ENCODE measurements around the gene RBMS1.

Gene RBMS1

DNA sequence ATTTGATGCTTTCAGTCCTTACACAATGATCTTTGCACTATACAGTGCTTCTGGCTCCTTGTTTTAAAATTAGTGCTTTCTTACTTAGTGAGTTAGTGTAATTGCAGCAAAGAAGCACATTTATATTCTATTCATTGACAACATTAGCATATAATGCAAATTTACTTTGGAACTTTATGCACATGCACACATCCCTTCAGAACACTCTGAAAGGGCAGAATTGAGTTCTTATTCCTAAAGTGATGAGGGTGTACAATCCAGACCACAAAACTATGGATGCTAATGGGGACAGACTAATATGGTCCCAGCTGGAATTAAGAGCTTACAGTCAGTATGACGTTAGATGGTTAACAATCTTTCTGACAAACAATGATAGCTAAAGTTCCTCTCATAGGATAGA is 127.1 kb downstream of the RBMS1 start:
- H3K36me3 Mint-ChIP-seq = peaks cover 41% of the 10 kb centered on the region
- H3K27ac Mint-ChIP-seq = no peak overlapping the region
- H3K9me3 Mint-ChIP-seq = no peaks in the 10 kb centered on the region
- no peak for DNase-seq (ENCODE audit: low spot score in 2 of 2)
- no peak for ATAC-seq
- no peak overlapping the region for H3K4me3 Mint-ChIP-seq
- H3K4me1 Mint-ChIP-seq = peaks cover 61% of the 10 kb centered on the region

DNA sequence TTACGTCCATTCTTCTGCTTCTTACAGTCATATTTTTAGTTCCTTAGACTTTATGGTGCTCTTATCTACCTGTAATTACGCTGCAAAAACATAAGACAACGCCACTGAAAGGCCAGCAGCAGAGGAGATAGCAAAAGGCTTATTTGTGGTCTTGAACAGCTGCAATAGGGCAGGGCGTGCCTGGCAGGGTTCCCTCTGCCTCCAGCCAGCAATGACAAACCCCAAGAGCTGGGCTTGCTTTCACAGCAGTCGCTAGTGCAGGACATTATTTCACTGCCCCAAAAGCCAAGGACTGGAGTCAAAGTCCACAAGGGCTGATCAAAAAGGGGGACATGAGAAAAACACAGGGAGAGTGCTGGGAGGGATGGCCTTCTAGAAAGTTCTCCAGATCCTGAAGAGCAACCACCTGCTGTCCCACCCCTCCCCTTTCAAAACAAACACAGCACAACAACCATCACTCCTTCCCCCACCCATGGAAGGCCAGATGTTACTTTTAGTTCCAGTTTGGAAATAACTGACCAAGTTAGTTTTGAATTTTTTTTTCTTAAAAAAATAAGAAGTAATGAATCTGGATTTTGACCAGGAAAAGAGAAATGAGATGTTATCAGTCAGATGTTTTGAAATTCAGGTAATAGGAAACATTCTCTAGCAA is 127.8 kb downstream of the RBMS1 start:
- Mint-ChIP-seq H3K27ac (peak overlapping the region; percentile 9), H3K4me1 (peaks cover 61% of the 10 kb centered on the region), H3K4me3 (no peak overlapping the region), H3K9me3 (no peaks in the 10 kb centered on the region), H3K36me3 (peaks cover 41% of the 10 kb centered on the region)
- DNase-seq (ENCODE audit: low spot score in 2 of 2) (no peak), ATAC-seq (no peak)

DNA sequence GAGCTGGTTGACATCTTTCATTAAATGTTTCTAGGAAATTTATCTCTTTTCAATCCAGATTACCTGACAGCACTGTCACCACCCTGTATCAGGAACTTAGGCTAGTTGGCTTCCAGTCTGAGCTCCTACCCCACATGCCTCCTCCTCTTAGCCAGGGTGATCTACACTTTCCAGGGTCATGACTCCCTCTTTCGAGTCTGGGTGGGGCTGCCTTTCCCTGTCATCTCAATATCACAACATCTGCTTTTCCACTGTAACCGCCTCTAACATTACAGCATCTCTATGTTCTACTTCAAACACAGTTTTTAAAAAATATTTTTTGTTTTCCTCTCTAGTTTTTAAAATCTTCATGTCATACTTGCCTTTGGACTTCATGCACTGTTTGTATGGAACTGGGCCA is 129.2 kb downstream of the RBMS1 start:
- no peak for ATAC-seq
- Mint-ChIP-seq H3K9me3 (no peaks in the 10 kb centered on the region), H3K36me3 (peaks cover 41% of the 10 kb centered on the region)

DNA sequence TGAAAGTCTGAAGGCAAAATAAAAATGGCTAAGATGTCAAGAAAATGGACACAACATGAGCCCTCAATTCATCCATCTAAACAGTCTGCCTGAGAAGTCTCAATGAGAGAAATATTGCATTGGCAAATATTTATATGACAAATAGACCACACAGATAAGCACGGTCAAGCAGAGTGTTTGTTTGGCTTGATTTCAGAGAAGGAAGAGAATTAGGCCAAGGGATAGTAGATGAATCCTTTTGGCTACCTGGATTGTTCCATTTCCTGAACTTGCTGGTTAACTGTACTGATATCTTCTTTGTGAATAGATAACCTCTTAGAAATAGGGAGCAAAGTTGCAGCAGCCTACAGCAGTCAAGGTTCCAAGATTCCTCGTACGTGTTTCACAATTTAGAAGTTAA is 129.6 kb downstream of the RBMS1 start:
- ATAC-seq = no peak

More for the DNA sequence above, 129.2 kb downstream of the RBMS1 start:
- Mint-ChIP-seq H3K4me3 (no peak overlapping the region), H3K27ac (peak overlapping the region; percentile 9), H3K4me1 (peaks cover 55% of the 10 kb centered on the region)
- no peak for DNase-seq (ENCODE audit: low spot score in 2 of 2)

DNA sequence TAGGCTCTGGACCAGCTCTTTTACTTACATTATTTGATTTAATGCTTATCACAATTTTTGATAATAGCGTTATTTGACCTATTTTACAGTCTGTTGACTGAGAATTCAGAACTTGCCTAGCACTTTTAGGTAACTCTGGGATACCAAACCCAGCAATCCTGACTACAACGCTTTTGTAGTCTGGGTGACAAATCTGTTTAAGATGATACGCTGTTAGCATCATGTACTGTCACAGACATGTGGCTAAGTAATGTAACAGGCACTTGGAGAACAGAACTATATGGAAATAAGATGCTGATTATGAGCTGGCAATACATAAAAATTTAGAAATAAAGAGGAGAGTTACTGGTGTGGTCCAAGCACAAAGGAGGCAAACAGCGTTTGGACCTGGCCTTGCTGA is 130.6 kb downstream of the RBMS1 start:
- Mint-ChIP-seq H3K4me3 (no peak overlapping the region), H3K27ac (peak overlapping the region; percentile 82)

More for the DNA sequence above, 129.6 kb downstream of the RBMS1 start:
- H3K27ac Mint-ChIP-seq = no peak overlapping the region
- peaks cover 51% of the 10 kb centered on the region for H3K4me1 Mint-ChIP-seq
- DNase-seq (ENCODE audit: low spot score in 2 of 2) = no peak
- no peaks in the 10 kb centered on the region for H3K9me3 Mint-ChIP-seq
- H3K36me3 Mint-ChIP-seq = peaks cover 41% of the 10 kb centered on the region
- H3K4me3 Mint-ChIP-seq = no peak overlapping the region

DNA sequence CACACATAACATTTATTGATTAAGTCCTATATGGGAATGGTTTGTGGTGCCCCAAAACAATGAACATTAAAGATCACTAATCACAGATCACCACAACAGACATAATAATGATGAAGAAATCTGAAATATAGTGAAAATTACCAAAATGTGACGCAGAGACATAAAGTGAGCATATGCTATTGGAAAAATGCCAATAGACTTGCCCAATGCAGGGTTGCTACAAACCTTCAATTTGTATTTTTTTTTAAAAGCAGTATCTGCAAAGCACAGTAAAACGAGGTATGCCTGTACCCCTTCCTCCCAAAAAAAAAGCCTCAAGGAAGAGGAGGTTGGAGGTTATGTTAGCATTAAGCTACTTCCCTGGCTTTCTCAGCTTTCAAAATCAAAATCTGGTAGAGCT is 131.1 kb downstream of the RBMS1 start:
- Mint-ChIP-seq H3K4me3 (no peak overlapping the region), H3K36me3 (peaks cover 41% of the 10 kb centered on the region), H3K27ac (peak overlapping the region; percentile 39), H3K9me3 (no peaks in the 10 kb centered on the region), H3K4me1 (peaks cover 45% of the 10 kb centered on the region)
- ATAC-seq (no peak), DNase-seq (ENCODE audit: low spot score in 2 of 2) (no peak)

More for the DNA sequence above, 130.6 kb downstream of the RBMS1 start:
- Mint-ChIP-seq H3K9me3 (no peaks in the 10 kb centered on the region), H3K36me3 (peaks cover 41% of the 10 kb centered on the region), H3K4me1 (peaks cover 45% of the 10 kb centered on the region)
- no peak for DNase-seq (ENCODE audit: low spot score in 2 of 2)
- no peak for ATAC-seq

DNA sequence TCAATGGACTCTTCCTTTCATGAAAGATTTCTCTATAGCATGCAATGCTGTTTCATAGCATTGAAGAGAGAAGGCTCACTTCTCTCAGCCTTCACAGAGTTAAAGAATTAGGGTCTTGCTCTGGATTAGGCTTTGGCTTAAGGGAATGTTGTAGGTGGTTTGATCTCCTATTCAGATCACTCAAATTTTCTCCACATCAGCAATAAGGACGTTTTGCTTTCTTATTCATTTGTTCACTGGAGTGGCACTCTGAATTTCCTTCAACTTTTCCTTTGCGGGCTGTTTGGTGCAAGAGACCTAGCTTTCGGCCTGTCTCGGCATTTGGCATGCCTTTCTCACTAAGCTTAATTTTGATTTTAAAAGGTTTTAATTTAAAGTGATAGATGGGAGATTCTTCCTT is 131.6 kb downstream of the RBMS1 start:
- Mint-ChIP-seq H3K9me3 (no peaks in the 10 kb centered on the region), H3K4me1 (peaks cover 45% of the 10 kb centered on the region), H3K27ac (peak overlapping the region; percentile 39), H3K36me3 (peaks cover 40% of the 10 kb centered on the region), H3K4me3 (no peak overlapping the region)
- ATAC-seq (no peak), DNase-seq (ENCODE audit: low spot score in 2 of 2) (no peak)

DNA sequence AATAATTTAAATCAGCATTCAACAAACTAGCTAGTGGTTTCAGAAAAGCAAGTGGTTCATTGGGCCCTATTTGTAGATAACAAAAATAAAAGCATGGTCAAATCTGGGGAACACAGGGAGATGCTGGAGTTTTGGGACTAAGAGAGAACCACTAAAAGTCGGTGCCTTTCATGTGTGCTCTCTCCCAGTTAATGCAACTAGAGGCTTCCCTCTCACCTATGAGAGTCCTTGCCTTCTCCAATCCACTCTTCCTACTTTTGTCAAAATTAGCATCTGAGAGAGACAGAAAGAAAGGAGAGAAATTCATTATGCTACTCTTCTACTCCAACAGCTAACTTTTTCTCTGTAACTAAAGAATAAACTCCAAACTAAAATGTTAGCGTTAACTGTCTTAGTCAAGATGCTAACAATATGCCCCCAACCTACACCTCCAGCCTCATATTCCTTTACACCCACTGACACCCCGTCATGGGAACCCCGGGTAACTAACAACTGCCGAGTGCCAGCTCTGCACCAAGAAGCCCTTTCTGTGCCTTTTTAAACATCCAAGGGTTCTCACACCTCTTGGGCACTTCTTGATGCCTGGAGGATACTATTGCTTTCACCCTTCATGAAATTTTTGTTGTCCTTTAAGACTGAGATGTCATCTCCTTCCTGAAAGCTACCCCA is 133.4 kb downstream of the RBMS1 start:
- Mint-ChIP-seq H3K4me3 (no peak overlapping the region), H3K27ac (peak overlapping the region; percentile 6), H3K4me1 (peaks cover 55% of the 10 kb centered on the region), H3K36me3 (peaks cover 22% of the 10 kb centered on the region), H3K9me3 (no peaks in the 10 kb centered on the region)
- DNase-seq (ENCODE audit: low spot score in 2 of 2) (no peak), ATAC-seq (no peak)

DNA sequence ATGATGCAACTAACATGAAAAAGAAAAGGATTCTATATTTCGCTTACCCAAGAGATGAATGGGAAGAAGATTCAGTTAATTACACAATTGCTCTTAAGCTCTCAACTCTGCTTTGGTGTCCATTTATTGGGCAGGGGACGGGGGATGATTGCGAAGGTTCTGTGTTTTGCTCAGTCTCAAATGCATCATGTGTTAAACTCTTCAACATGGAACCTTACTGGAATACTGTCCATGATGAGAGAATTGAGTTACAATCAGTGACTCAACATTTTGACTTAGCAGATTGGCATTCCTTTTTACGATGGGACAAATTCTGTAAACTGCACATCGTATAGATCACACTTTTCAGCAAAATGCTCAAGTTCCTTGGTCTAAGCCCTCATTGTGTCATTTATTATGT is 135.6 kb downstream of the RBMS1 start:
- peaks cover 43% of the 10 kb centered on the region for H3K4me1 Mint-ChIP-seq

DNA sequence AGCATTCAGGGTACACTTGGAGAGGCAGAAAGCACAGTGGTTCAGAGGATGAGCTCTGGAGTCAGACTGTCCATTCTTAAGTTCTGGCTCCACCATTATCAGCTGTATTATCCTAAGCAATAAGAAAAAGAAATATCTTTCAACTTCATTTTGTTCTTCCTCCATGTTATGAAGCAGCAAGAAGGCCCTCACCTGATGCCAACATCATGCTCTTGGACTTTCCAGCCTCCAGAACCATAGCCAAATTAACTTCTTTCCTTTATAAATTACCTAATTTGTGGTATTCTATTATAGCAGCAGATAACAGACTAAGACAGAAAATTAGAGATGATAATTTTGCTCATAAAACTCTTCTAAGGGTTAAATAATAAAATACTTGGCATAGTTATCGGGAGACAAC is 137.1 kb downstream of the RBMS1 start:
- H3K4me3 Mint-ChIP-seq = no peak overlapping the region
- DNase-seq (ENCODE audit: low spot score in 2 of 2) (no peak), ATAC-seq (no peak)
- peak overlapping the region; percentile 43 for H3K27ac Mint-ChIP-seq
- no peaks in the 10 kb centered on the region for H3K9me3 Mint-ChIP-seq
- no peaks in the 10 kb centered on the region for H3K36me3 Mint-ChIP-seq
- H3K4me1 Mint-ChIP-seq = peaks cover 50% of the 10 kb centered on the region

More for the DNA sequence above, 135.6 kb downstream of the RBMS1 start:
- Mint-ChIP-seq H3K9me3 (no peaks in the 10 kb centered on the region), H3K4me3 (no peak overlapping the region), H3K27ac (no peak overlapping the region), H3K36me3 (peaks cover 1% of the 10 kb centered on the region)
- DNase-seq (ENCODE audit: low spot score in 2 of 2) = no peak
- no peak for ATAC-seq

DNA sequence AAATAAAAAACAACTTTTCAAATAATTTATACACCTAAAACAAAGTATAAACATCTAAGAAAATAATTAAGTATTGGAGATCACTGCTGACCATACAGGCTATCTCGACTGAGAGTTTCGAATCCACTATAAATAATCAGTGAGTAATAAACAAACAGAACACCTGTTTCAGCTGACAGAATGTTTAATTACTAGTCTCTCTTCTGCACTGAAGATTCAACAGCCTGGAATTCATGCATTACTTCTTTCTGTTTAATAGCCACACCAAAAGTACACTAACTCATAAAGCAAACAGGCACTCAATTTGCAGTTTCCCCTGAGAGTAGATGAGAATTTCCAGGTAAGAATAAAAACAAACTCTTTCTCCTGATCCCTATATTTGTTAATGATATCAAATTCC is 138.5 kb downstream of the RBMS1 start:
- H3K36me3 Mint-ChIP-seq = peaks cover 5% of the 10 kb centered on the region
- no peak overlapping the region for H3K4me3 Mint-ChIP-seq
- peaks cover 50% of the 10 kb centered on the region for H3K4me1 Mint-ChIP-seq
- no peak for DNase-seq (ENCODE audit: low spot score in 2 of 2)
- no peaks in the 10 kb centered on the region for H3K9me3 Mint-ChIP-seq
- no peak for ATAC-seq
- peak overlapping the region; percentile 43 for H3K27ac Mint-ChIP-seq

DNA sequence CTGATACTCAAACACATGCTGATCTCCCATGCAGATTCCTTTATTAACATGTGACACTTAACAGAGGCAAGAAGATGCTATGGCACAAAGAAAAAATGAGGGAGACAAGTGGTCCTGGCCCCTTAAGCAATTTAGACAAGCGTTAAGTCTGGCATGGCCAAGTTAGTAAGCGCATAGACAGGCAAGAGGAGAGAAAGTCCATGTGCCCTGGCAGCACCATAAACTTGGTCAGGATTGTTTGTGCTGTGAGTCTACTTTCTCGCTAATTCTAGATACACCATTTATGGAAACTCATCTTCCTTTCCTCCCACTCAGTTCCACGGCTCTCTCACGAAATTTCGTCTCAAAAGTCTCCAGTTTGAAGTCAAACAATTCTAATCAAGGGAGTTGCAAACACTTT is 138.9 kb downstream of the RBMS1 start:
- ATAC-seq = no peak
- H3K27ac Mint-ChIP-seq = no peak overlapping the region
- no peak overlapping the region for H3K4me3 Mint-ChIP-seq
- H3K4me1 Mint-ChIP-seq = peaks cover 53% of the 10 kb centered on the region
- no peak for DNase-seq (ENCODE audit: low spot score in 2 of 2)
- no peaks in the 10 kb centered on the region for H3K9me3 Mint-ChIP-seq
- peaks cover 6% of the 10 kb centered on the region for H3K36me3 Mint-ChIP-seq

DNA sequence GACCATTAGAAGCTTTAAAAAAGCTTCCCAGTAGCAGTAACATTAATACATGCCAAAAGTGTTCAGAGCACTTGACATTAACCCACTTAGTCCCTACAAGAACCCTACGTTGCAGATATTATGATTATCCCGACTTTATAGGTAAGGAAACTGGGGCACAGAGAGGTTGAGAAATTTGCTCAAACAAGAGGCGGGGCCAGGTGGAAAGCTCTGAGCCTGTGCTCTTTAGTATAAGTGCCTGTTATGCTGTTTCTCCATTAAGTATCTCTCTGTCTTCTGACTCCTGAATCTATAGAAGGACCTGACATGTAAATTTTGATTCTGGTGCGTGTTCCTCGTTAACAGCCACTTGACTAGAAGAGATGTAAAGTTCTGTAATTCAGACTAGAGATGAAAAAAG is 139.8 kb downstream of the RBMS1 start:
- no peak overlapping the region for H3K27ac Mint-ChIP-seq
- no peak overlapping the region for H3K4me3 Mint-ChIP-seq
- DNase-seq (ENCODE audit: low spot score in 2 of 2) (no peak), ATAC-seq (no peak)
- peaks cover 6% of the 10 kb centered on the region for H3K36me3 Mint-ChIP-seq
- no peaks in the 10 kb centered on the region for H3K9me3 Mint-ChIP-seq
- H3K4me1 Mint-ChIP-seq = peaks cover 62% of the 10 kb centered on the region

DNA sequence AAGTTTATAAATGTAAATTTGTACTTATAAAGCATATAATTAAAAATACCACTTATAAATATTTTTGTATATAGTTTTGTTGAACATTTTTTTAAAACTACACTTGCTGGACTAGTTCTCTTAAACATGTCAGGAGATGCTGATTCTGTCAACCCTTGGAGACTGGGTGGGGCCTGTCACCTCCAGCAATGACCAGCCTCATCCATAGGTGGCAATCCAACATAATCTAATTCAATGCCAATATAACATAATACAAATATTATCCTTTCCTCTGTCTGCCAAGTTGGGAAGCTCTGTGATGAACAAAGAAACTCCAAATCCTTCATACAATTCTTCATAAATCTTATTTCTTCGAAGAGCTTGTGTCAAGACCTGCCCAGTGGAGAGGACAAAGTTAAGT is 140.4 kb downstream of the RBMS1 start:
- Mint-ChIP-seq H3K27ac (no peak overlapping the region), H3K9me3 (no peaks in the 10 kb centered on the region), H3K4me3 (no peak overlapping the region), H3K4me1 (peaks cover 67% of the 10 kb centered on the region), H3K36me3 (peaks cover 6% of the 10 kb centered on the region)
- DNase-seq (ENCODE audit: low spot score in 2 of 2) (no peak), ATAC-seq (peak; percentile 68)

DNA sequence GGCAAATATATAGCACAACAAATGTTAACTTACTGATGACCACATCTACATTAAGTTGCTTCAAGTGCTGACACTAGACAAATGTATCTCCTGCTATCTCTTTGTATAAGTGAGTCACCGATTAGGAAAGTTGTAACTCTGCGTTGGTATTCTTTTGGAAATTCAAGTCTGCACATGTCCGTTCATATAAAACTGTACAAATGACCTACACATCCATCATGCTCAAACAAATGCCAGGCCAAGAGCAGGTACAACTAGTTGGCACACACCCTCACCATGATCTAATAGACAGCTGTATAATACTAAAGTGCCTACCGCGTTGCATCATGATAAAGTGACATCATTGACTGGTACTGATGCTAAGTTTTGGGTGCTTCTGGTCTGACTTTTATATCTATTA is 141.1 kb downstream of the RBMS1 start:
- H3K27ac Mint-ChIP-seq = no peak overlapping the region
- ATAC-seq = no peak
- no peaks in the 10 kb centered on the region for H3K9me3 Mint-ChIP-seq
- no peak for DNase-seq (ENCODE audit: low spot score in 2 of 2)
- no peak overlapping the region for H3K4me3 Mint-ChIP-seq
- peaks cover 6% of the 10 kb centered on the region for H3K36me3 Mint-ChIP-seq
- H3K4me1 Mint-ChIP-seq = peaks cover 68% of the 10 kb centered on the region

DNA sequence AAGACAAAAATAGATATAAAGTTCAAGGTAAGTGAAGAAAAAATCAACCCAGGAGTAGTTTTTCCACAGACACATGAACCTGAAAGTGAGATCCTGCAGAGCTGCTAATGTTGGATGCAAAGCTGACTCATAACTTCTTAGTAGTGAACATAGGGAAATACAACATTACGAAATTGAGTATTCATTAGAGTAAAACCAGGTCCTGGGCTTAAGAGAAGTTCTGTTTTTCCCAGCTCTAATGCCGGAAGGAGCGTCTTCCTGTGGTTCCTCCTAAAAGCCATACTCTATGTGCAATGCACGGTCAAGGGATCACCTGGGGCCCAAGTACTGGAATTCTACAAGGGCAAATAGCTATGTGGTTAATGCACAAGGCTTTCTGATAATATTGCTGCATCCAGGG is 141.7 kb downstream of the RBMS1 start:
- ATAC-seq (no peak), DNase-seq (ENCODE audit: low spot score in 2 of 2) (no peak)
- Mint-ChIP-seq H3K27ac (no peak overlapping the region), H3K36me3 (peaks cover 6% of the 10 kb centered on the region), H3K9me3 (no peaks in the 10 kb centered on the region), H3K4me3 (no peak overlapping the region), H3K4me1 (peaks cover 73% of the 10 kb centered on the region)

All from stimulated activated effector memory CD8-positive, alpha-beta T cell treated with anti-CD3 and anti-CD28 coated beads, Interleukin-12 subunit alpha, Interleukin-12 subunit beta, amount 100 ng/mL, for 72 hours (primary cell).